GM12864 (cell line): ENCODE measurements around the gene NGDN.

Experiments used
- DNase-seq: peaks from one replicate; pipeline ENCODE4 v3.0.0-alpha.2; 2011; ENCODE audit warnings: low read depth
- H3K4me3 ChIP-seq: 2 replicates; pipeline ENCODE4 v1.5.1; 2011; ENCODE audit warnings: mild to moderate bottlenecking, low read depth, low read length, control low read depth
- TF ChIP-seq, protein P1 (sequence below): IDR thresholded peaks from 2 replicates; pipeline ENCODE4 v1.5.1; 2011; ENCODE audit warnings: low read depth, mild to moderate bottlenecking, moderate library complexity, low read length, control low read depth, inconsistent platforms; ENCODE audit errors: missing control alignments

The NGDN gene

GRCh38 chr14:23521785-23522640 lies 52.5 kb downstream of the NGDN start:
- TF ChIP-seq, protein P1, sequence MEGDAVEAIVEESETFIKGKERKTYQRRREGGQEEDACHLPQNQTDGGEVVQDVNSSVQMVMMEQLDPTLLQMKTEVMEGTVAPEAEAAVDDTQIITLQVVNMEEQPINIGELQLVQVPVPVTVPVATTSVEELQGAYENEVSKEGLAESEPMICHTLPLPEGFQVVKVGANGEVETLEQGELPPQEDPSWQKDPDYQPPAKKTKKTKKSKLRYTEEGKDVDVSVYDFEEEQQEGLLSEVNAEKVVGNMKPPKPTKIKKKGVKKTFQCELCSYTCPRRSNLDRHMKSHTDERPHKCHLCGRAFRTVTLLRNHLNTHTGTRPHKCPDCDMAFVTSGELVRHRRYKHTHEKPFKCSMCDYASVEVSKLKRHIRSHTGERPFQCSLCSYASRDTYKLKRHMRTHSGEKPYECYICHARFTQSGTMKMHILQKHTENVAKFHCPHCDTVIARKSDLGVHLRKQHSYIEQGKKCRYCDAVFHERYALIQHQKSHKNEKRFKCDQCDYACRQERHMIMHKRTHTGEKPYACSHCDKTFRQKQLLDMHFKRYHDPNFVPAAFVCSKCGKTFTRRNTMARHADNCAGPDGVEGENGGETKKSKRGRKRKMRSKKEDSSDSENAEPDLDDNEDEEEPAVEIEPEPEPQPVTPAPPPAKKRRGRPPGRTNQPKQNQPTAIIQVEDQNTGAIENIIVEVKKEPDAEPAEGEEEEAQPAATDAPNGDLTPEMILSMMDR: no peak
- DNase-seq: no peak

GRCh38 chr14:23522643-23523198 lies 53.2 kb downstream of the NGDN start:
- H3K4me3 ChIP-seq: no peak overlapping the region
- no peak for DNase-seq
- TF ChIP-seq, protein P1: no peak

More at GRCh38 chr14:23521785-23522640, 52.5 kb downstream of the NGDN start:
- H3K4me3 ChIP-seq: no peak overlapping the region

GRCh38 chr14:23523229-23524016 lies 53.9 kb downstream of the NGDN start:
- H3K4me3 ChIP-seq: no peak overlapping the region
- DNase-seq: no peak
- TF ChIP-seq, protein P1: no peak

DNA sequence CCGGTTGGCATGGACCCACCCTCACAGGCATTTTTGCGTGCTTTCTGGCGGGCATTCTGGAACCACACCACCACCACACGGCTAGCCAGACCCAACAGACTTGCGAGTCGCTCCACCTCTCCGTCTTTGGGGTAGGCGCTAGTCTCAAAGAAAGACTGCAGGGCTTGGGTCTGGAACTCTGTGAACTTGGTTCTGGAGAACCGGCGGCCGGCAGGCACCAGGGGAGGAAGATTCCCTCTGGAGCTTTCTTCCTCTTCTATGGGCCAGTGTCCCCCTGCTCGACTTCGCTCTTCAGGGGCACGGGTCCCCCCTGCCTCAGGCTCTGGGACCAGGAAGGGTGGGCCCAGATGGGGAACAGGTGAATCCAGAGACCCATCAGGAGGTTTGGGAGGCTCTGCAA lies 55.5 kb downstream of the NGDN start:
- DNase-seq: no peak
- TF ChIP-seq, protein P1: no peak
- H3K4me3 ChIP-seq: no peak overlapping the region

DNA sequence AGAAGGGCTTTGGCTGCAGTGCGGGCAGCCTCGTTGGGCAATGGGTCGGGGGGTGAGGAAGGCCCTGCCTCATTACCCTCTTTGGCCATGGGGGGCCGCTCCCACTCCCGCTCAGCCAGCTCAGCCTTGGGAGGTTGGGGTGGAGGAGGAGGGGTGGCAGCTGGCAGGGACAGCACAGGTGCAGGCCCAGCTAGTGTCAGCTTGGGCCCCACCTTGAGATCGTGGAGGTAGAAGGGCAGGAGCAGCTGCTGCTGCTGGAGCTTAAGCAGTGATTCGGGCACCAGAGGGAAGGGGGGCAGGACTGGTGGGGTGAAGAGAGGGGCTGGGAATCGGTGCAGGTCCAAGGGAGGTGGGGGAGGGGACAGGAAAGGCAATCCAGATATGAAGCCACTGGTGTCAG lies 56.1 kb downstream of the NGDN start:
- no peak for DNase-seq
- TF ChIP-seq, protein P1: no peak
- H3K4me3 ChIP-seq: no peak overlapping the region
